Measurements from ENCODE around the gene MCC. TPM values are rescaled to one million over a fixed set of nuclear protein-coding genes. Genes with fewer than 3 reads are reported as not detected.
"Not testable (repeated sequence)": the region's sequence is repeated elsewhere in the genome, so short reads cannot be mapped to it uniquely, and the experiment has no call there.

MCC gene
- polyA plus RNA-seq, 1 donor, result 33.2 TPM

DNA sequence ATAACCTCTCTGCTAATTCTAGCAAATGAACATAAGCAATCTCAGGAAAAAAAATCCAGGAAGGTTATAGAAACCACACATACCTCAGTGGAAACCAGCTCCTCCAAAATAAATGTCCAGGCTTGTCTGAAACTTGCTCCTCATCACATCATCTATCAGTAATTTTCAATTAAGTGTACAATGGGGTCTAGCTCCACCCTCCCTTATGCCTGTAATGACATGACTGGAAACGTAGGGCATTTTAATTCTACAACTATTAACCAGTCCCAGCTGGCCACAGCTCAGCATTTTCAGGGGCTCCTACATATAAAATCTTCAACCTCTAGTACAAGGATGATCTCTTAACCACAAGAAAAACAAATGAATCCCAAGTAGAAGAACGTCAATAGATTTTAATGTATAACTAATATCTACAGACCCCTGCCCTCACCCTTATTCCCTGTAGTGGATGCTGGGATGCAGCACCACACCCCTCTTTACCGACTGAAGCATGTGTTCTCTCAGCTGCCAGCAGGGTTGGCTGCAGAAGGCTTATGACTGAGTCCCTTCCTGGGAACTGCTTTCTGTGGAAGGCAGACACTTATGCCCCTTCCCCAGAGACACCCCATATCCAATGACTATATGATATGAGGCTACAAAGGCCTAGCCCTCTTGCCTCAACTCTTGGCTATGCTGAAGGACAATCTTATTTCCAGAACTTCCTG lies 60.2 kb downstream of the MCC start:
- DNase-seq, result no peak

DNA sequence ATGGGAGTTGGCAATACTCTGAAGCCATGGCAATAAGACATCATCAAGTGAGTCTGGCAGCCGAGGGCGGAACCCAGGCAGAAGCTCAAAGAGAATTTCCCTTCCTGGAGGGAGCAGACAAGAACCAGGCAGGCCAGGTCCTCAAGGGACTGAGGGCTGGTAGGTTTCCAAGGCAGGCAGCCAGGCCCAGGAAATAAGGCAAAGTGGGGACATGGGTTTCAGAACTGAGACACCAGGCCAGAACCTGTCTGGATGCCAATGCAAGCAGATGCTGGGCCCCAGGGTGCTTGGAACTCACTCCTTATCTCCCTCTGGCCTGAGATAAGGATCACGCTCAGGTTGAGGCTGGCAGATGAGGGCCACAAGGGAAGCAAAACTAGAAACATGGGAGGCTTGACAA lies 62.3 kb downstream of the MCC start:
- no peak for DNase-seq

DNA sequence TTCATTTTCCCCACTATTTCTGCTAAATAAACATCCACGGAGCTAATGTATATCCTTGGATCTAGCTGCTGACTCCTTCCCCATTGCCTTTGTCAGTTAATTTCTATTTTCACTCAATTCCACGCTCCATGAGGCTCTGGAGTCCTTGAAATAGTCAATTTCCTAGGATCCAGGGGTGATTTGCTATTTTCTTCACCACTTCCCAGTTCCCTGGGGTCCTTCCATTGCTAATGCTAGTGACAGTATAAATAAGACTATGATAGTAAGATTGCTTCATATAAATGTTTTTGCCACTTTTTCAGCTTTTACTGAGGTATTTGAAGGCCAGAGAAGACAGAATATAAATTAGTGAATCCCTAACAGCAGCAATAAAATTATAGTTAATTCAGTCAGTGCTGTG lies 66.6 kb downstream of the MCC start:
- no peak for DNase-seq

DNA sequence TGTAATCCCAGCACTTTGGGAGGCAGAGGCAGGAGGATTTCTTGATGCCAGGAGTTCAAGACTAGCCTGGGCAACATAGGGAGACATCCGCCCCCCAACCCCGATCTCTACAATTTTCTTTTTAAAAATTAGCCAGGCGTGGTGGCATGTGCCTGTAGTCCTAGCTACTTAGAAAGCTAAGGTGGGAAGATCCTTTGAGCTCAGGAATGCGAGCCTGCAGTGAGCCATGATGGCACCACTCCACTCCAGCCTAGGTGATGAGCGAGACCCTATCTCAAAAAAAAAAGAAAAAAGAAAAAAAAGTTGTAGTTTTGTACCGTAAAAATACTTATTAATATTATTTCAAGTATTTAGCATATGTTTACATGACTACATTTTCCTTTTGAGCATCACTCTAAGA lies 82.7 kb downstream of the MCC start:
- DNase-seq, result no peak

DNA sequence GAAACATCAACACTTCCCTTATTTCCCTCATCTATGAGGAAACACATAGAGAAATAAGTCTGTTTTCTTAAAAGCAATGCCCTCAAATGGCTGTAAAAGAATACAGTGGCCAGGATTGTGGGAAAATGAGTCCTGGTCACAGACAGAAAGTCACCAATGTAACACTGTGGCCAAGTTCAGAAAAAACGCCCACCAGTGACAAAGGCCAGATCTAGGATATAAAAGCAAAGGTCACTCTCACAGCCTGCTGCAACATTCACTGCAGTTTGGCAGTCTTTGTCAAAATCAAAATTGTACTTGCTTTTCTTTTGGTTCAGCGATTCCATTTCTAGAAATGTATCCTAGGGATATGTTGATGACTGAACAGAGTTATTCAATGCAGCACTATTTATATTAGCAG lies 84.0 kb downstream of the MCC start:
- no peak for DNase-seq

DNA sequence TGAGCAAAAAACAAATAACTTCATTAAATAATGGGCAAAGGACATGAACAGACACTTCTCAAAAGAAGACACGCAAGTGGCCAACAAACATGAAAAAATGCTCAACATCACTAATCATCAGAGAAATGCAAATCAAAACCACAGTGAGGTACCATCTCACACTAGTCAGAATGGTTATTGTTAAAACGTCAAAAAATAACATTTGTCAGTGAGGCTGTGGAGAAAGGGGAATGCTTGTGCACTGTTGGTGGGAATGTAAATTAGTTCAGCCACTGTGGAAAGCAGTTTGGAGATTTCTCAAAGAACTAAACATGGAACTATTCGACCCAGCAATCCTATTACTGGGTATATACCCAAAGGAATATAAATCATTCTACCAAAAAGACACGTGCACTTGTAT lies 90.3 kb downstream of the MCC start:
- DNase-seq, result not testable (repeated sequence)

DNA sequence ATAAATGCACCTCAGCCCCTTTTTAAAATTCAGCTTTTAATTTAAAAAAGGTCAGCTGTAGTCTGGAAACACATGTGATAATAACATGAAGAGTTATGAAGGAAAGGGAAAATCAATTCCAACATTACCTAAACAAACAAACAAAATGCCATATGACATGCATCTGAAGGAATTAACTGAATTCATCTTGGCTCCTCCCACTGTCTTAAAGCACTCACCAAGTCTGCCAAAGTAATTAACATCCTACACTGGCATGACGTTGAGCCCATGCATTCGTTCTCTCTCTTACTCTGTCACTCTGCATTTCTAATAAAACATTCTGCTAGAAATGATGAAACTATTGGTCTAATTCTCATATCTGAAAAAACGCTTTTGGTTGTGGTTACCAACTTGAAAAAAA lies 91.2 kb downstream of the MCC start:
- no peak for DNase-seq

DNA sequence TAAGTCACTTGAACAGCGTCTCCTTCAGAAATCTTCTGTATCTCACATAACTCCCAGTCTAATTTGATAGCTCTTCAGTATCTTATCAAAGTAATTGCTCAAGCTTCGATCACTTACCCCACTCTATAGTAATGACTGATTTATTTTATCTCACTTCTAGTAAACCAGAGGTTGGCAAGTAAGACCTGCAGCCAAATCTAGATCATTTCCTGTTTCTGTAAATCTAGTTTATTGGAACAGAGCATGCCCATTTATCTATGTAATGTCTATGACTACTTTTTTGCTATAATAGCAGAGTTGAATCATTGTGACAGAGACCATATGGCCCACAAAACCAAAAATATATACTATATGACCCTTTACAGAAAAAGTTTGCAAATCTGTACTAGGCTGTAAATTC lies 93.6 kb downstream of the MCC start:
- no peak for DNase-seq

DNA sequence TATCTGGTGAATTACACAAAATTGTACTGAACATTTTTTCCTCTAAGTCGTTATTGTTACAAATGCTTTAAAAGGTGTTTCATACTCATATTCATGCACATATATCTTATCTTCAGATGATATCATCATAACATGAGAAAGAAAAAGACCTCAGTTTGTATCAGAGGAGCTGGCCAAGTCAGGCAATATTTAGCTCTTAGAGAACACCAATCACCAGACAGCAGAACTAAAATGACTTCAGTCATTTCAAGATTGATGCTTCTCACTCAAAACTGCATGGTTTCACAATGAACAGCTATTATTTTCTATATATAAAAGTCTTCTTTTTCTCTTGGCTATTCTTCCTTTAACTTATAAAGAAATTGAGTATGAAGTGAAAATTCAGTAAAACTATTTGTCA lies 98.0 kb downstream of the MCC start:
- DNase-seq, result no peak

DNA sequence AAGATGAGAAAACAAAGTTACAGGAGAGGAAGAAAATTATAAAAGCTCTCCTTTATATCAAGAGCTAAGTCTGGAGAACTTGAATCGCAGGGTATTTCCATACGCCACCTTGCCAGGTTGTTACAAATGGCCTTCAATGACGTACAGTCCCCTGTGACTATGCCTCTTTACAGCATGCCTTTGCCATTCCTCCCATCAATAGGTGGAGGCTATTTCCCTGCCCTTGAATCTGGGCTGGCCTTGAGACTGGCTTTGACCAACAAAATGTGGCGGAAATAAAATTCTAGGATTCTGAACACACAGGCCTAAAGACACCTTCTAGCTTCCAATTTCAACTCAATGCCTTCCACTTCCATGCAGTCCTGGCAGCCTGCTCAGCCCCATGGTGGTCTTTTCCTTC lies 99.1 kb downstream of the MCC start:
- DNase-seq, result no peak

DNA sequence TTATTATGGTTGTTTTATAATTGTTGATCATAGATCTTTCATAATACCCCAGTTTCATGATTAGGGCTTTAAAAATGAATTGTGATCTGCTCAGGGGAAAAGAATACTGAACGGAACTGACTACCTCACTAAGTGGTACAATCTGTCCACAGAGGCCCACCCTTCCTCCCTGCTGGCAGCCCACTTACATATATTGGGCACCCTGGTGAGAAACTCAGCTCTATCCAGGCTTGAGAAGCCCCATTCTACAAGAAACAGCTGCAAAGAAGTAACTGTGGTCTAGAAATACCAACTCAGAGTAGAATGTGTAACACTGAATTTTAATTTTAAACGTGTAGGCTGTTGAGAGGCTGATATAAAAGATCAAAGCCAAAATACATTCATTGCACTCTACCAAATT lies 100.4 kb downstream of the MCC start:
- DNase-seq, result no peak

DNA sequence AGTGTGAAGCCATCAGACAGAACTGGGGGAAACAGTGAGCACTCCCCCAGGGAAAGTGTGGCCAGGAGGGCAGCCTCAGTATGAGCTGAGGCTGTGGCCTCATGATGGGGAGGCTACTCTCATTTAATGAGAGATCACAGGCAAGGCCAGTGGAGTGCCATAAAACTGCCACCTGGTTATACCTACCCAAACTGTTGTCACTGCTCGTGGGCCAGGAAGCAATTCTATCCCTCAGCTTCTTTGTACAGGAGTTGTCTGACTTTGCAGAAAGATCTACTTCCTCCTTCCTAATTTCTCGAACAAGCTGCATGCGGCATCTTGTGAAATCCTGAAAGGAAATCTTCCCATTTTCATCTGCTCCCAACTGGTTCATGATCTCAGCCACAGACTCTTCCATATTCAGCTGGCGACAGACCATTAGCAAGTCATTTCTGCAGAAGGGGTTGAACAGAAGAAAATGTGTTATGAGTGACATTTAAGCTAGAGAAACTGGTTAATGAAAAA lies 103.4 kb downstream of the MCC start:
- DNase-seq, result no peak

DNA sequence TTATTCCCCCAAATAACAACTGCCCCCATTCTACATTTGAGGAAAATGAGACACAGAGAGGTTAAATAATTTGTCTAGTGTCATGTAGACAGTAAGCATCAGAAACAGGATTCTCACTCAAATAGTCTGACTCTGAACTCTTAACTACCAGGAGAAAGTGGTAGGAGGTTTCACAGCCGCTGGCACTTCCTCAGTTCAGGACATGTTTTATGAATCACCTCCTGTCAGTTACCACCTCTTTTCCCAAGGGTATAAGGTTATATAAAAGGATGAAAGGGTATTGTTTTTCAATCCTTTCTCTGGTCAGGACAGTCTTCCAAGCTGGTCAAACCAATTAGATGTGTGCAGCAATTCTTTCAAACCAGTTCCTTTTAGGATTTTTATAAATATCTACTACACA lies 105.5 kb downstream of the MCC start:
- DNase-seq, result no peak

DNA sequence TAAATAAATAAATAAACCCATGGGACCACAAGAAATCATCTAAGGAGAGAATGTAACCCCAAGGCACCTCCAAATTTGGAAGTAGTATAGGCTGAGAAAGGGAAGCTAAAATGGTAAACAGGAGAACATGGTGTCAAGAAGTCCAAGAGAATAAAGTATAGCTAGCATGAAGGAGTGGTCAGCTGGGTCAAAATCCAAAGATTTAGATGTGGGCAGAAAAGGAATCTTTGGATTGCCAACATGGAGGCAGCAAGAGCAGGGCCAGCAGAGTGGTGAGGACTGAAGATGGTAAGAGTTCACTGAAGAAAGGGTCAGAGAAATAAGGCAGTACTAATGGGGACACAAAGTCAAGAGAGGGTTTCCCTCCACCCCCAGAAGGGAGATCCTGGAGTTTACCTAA lies 106.5 kb downstream of the MCC start:
- no peak for DNase-seq

DNA sequence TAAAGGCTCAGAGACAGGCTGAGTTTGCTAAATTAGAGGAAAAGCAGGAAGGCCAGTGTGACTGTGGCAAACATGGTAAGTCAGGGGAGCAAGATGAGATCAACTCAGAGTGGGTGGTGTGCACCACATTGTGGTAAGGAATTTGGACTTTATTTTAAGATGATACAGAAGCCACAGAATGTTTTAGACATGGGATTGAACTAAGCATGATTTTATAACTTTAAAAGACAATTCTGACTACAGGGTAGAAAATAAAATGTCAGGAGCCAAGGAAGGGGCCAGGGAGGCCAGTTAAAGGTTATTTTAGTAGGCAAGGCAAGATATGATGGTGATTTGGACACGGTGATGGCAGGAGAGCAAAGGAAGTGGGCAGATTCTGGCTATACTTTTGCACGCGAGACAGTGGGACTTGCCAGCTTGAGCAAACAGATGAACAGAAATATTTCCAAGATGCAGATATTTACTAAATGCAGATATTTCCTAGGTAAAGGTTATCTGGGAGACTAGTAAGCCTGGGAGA lies 107.4 kb downstream of the MCC start:
- DNase-seq, result no peak

DNA sequence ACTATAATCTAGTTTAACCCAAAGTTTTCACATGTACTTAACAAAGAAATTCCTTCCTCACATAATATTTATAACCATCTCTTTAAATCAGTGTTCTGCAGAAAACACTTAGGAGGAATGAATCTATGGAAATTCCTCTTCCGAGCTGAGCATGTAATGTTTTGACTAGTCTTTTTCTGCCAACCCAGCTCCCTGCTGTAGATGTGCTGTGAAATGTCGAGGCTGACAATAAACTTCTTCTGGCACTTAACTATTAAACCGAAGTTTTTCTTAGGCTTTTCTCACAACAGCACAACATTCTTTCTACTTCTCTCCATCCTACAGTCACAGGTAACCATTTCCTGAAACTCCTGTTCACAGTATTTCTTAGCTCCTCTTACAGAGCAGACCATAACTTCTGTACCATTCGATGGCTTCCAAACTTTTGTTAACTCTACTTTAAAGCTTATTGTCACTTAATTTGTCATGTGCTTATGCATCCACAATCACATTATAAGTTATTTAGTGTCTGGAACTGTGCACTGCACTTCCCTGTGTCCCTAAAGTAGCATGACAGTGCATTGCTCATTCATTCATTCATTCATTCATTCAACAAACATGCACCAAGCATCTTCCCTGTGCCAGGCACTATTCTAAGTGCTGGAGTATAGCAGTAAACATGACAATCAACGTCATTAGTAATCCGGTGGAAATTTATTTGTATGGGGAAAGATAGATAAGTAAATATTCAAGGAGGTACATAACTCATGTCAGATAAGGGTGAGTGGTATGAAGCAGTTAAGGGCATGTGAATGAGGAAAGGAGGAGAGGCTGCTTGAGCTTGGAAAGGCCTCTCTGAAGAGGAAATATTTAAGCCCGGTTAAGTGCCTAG lies 108.1 kb downstream of the MCC start:
- DNase-seq, result no peak

DNA sequence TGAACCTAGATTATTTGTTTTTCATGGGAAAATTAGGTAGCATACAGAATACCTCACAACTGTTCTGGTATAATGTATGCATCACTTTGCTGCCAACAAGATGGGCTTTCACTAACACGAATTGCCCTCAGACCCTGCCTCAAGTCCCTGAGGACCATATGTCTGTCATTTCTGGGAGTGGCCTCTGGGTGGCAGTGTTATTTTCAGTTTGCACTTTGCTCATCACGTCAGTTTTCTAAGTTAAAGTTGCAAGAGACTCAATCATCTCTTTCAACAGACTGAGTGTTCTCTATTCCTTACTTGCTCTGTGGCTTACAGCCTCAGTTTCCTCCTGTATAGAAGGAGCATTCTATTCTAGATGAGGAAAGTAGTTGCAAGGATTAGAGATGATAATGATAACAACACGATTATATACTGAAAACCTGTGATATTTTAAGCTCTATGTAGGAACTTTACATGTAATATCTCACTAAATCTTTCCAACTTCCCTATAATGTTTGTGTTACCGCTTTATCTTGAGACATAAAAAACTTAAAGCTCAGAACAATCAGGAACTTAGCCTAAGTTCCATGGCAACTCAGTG lies 109.2 kb downstream of the MCC start:
- peak; percentile 67 for DNase-seq

DNA sequence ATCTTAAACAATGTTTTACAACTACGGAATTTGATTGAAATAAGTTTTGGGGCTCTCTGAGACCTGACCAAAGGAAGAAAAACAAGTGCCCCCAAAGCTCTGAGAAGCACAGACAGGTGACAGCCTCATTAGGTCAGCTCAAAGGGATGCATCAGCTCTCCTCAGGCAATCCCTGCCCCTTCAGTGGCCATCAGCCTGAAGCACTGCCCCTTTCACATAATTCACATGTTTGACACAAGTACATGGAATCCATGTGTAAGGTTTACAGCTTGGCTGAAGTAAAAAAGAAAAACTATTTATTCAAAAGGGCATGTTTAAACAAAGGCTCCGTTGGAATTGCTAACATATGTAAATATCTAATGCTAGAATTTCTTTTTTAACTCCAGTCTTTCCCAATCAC lies 109.7 kb downstream of the MCC start:
- no peak for DNase-seq

DNA sequence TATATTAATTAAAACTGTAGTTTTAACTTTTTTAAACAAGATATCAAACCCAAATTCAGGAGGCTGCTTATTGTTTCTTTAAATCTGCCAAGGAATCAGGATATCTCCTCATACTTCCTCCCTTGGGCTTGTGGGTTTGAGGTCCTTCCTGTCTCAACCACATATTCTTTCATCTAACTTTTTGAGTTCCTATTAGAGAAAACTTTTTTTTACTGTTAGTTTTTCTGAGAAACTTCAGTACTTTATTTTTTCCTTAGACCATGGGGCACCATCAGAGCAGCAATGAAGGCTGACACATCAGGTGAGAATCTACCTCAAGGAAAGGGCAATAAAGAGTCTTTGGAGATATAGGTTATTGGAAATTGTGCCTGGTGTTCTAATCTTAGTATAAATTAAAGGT lies 110.2 kb downstream of the MCC start:
- no peak for DNase-seq

DNA sequence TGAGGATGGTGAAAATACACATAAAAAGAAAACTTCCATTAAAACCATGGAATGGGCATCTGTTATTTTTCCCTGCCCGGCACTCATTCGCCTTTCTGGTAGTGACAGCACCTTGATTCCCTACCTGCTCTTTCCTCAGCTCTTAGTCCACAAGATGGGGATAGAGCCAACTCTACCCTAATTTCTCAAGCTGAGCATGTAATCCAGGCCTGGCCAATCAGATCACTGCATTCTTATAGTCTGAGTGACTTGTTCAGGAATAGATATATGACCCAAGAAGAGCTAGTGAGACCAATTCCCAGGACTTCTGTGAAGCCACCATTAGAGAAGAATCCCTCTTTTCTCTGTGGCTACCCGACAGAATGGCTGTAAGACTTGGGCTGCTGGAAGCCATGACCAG lies 111.6 kb downstream of the MCC start:
- DNase-seq, result no peak

DNA sequence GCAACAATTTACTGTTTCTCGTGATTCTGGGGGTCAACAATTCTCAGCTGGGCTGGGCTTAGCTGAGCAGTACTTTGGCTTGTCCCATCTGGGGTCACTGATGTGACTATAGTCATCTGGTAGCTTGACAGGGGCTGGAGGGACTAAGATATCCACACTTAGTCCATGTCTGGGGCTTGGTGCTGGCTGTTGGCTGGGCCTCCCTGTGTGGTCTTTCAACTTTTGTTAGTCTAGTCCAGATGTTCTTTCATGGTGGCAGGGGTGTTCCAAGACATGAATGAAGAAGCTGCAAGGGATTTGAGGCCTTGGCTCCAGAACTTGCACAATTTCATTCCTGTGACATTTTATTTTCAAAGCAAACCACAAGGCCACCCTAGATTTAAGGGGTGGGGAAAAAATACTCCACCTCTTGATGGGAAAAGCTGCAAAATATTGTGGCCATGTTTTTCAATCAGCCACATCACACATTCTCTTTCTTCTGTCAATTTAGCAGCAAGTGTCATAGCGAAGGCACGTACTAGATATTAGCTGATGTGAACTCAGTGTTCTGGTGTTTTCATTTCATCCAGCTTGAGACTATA lies 112.7 kb downstream of the MCC start:
- peak; percentile 48 for DNase-seq

DNA sequence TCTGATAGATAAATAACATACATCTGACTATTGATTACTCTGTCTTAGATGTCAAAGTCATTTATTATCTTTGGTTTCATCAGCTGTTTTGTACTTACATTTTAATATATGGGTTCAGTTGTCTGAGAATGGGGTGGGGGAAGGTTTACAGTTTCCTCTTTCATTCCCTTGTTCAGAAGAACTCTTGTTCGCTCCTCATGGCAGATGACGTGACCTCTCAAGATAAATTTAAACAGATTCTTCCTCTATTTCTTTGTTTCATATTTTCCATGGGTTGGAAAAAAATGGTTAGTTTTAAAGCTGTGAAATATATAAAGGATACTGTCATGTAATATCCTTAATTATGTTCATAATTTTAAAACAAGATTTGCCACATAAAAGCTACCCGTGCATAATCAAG lies 114.8 kb downstream of the MCC start:
- no peak for DNase-seq

Data from left kidney (tissue), 2 donors.